Peyer's patch (tissue), 4 donors: Measurements from ENCODE around the gene HADHA.

Experiments used
- CTCF ChIP-seq, 6 experiments: fragments of 450-650 bp in 4 of 6; fragments of 200-600 bp in 2 of 6; sonication (generic) in 1 of 6; IDR thresholded peaks; one replicate each; pipeline ENCODE4 v1.5.1; 2017 to 2019; ENCODE audit warnings: antibody characterized with exemption in 6 of 6, mild to moderate bottlenecking in 3 of 6, moderate library complexity in 1 of 6
- POLR2A ChIP-seq, 2 donors: fragments of 450-650 bp; IDR thresholded peaks; one replicate each; pipeline ENCODE4 v1.5.1; 2017; ENCODE audit warnings: antibody characterized with exemption in 2 of 2, mild to moderate bottlenecking in 2 of 2, moderate library complexity in 2 of 2

- TF ChIP-seq POLR2A (IDR thresholded peaks at IDR 0.05) (no peak), CTCF (IDR thresholded peaks at IDR 0.05) (no peak)
These were observed 46.9 kb downstream of the HADHA start for GRCh38 chr2:26197516-26197915.
